Measurements from ENCODE around the gene TTLL4. TPM values are rescaled to one million over a fixed set of nuclear protein-coding genes. Genes with fewer than 3 reads are reported as not detected.

TTLL4 gene
- total RNA-seq, 2 donors from 2014 or later, result 96.5 to 99.0 TPM

GRCh38 chr2:218711550-218711929, 905 bp downstream of the TTLL4 start:
- H3K9ac ChIP-seq (ENCODE audit: extremely low read depth, low read length, poor library complexity, severe bottlenecking), result peak overlapping the region; percentile 67
- peak overlapping the region; percentile 96 for H3K4me3 Mint-ChIP-seq
- H3K4me1 Mint-ChIP-seq, result peaks cover 5% of the 10 kb centered on the region
- H3K27ac Mint-ChIP-seq, result peak overlapping the region; percentile 93
- DNase-seq, result no peak
- peak overlapping the region; percentile 94 for H3K4me3 ChIP-seq (ENCODE audit: low read length)
- H3K36me3 Mint-ChIP-seq (ENCODE audit: low read depth), result peaks cover 18% of the 10 kb centered on the region
- H3K27me3 Mint-ChIP-seq (ENCODE audit: insufficient read depth), result no peaks in the 10 kb centered on the region
- peaks cover 21% of the 10 kb centered on the region for H3K36me3 ChIP-seq (ENCODE audit: control insufficient read depth, insufficient read depth, low read length)
- no peaks in the 10 kb centered on the region for H3K9me3 ChIP-seq (ENCODE audit: control insufficient read depth, low read length)
- no peak overlapping the region for H3K27ac ChIP-seq (ENCODE audit: low read depth, low read length)
- no peaks in the 10 kb centered on the region for H3K27me3 ChIP-seq (ENCODE audit: control insufficient read depth, insufficient read depth, low read length, poor library complexity, severe bottlenecking)
- no peaks in the 10 kb centered on the region for H3K4me1 ChIP-seq (ENCODE audit: control insufficient read depth, insufficient read depth, low read length)
- TF ChIP-seq CTCF (conservative IDR thresholded peaks at IDR 0.05), result no peak
- H3K9me3 Mint-ChIP-seq, result no peaks in the 10 kb centered on the region
- WGBS, 2 experiments (ENCODE audit: insufficient coverage in 1 of 2, insufficient read length in 1 of 2), result 23 to 35% methylated on average over 5 of the region's 5 CpGs

GRCh38 chr2:218713922-218714321, 3.3 kb downstream of the TTLL4 start:
- no peak for TF ChIP-seq CTCF (conservative IDR thresholded peaks at IDR 0.05)
- Mint-ChIP-seq H3K4me1 (peaks cover 5% of the 10 kb centered on the region), H3K4me3 (no peak overlapping the region), H3K27ac (no peak overlapping the region), H3K36me3 (ENCODE audit: low read depth) (peaks cover 31% of the 10 kb centered on the region), H3K9me3 (no peaks in the 10 kb centered on the region), H3K27me3 (ENCODE audit: insufficient read depth) (no peaks in the 10 kb centered on the region)
- 83 to 92% methylated on average over 2 of the region's 2 CpGs for WGBS, 2 experiments (ENCODE audit: insufficient coverage in 1 of 2, insufficient read length in 1 of 2)
- peaks cover 35% of the 10 kb centered on the region for H3K36me3 ChIP-seq (ENCODE audit: control insufficient read depth, insufficient read depth, low read length)
- H3K27ac ChIP-seq (ENCODE audit: low read depth, low read length), result no peak overlapping the region
- no peak for DNase-seq
- no peaks in the 10 kb centered on the region for H3K4me1 ChIP-seq (ENCODE audit: control insufficient read depth, insufficient read depth, low read length)
- H3K9me3 ChIP-seq (ENCODE audit: control insufficient read depth, low read length), result no peaks in the 10 kb centered on the region
- no peak overlapping the region for H3K4me3 ChIP-seq (ENCODE audit: low read length)
- no peaks in the 10 kb centered on the region for H3K27me3 ChIP-seq (ENCODE audit: control insufficient read depth, insufficient read depth, low read length, poor library complexity, severe bottlenecking)
- no peak overlapping the region for H3K9ac ChIP-seq (ENCODE audit: extremely low read depth, low read length, poor library complexity, severe bottlenecking)

GRCh38 chr2:218716070-218716469, 5.4 kb downstream of the TTLL4 start:
- H3K27me3 ChIP-seq (ENCODE audit: control insufficient read depth, insufficient read depth, low read length, poor library complexity, severe bottlenecking), result no peaks in the 10 kb centered on the region
- 94 to 95% methylated on average over 4 of the region's 4 CpGs for WGBS, 2 experiments (ENCODE audit: insufficient coverage in 1 of 2, insufficient read length in 1 of 2)
- no peak overlapping the region for H3K9ac ChIP-seq (ENCODE audit: extremely low read depth, low read length, poor library complexity, severe bottlenecking)
- H3K36me3 ChIP-seq (ENCODE audit: control insufficient read depth, insufficient read depth, low read length), result peaks cover 35% of the 10 kb centered on the region
- no peaks in the 10 kb centered on the region for H3K9me3 ChIP-seq (ENCODE audit: control insufficient read depth, low read length)
- peaks cover under 1% of the 10 kb centered on the region for H3K4me1 ChIP-seq (ENCODE audit: control insufficient read depth, insufficient read depth, low read length)
- no peak overlapping the region for H3K4me3 ChIP-seq (ENCODE audit: low read length)
- DNase-seq, result no peak
- no peak overlapping the region for H3K27ac ChIP-seq (ENCODE audit: low read depth, low read length)
- H3K9me3 Mint-ChIP-seq, result no peaks in the 10 kb centered on the region
- H3K4me1 Mint-ChIP-seq, result peaks cover 18% of the 10 kb centered on the region
- TF ChIP-seq CTCF (conservative IDR thresholded peaks at IDR 0.05), result no peak
- H3K27ac Mint-ChIP-seq, result no peak overlapping the region
- no peaks in the 10 kb centered on the region for H3K27me3 Mint-ChIP-seq (ENCODE audit: insufficient read depth)
- H3K36me3 Mint-ChIP-seq (ENCODE audit: low read depth), result peaks cover 40% of the 10 kb centered on the region
- H3K4me3 Mint-ChIP-seq, result no peak overlapping the region

Measured in endodermal cell (in vitro differentiated cells).